ENCODE measurements around the gene FIBCD1.

The FIBCD1 gene

DNA sequence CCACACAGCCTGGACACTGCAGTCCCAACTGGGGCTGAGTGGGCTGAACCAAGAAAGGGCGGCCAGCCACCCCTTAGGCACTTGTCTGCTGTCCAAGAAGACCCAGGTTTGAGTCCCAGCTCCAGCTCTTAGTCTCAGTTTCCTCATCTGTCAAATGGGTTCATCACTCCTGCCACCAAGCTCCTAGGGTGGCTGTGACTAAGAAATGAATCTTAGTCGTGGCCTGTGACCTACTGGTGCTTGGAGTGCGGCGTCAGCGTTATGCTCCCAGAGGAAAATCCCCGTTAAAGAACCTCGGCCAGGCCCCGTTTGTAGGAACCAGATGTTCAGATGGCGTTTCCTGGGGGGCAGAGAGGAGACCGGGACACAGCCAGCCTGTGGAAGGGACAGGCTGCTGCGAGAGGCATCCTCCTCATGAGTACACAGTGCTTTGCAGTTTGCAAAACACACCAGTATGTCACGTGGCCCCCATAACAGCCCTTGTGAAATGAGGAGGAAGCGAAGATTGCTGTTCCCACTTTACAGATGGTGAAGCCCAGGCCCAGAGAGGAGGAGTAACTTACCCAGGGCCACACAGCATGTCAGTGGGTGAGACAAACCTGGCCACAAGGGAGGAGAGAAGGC is 3.3 kb downstream of the FIBCD1 start:
- H3K4me3 ChIP-seq (ENCODE audit: low read depth, low read length), result no peak overlapping the region
- TF ChIP-seq CTCF (IDR thresholded peaks at IDR 0.05; ENCODE audit: borderline replicate concordance, insufficient read depth, low read depth, low read length), result no peak

DNA sequence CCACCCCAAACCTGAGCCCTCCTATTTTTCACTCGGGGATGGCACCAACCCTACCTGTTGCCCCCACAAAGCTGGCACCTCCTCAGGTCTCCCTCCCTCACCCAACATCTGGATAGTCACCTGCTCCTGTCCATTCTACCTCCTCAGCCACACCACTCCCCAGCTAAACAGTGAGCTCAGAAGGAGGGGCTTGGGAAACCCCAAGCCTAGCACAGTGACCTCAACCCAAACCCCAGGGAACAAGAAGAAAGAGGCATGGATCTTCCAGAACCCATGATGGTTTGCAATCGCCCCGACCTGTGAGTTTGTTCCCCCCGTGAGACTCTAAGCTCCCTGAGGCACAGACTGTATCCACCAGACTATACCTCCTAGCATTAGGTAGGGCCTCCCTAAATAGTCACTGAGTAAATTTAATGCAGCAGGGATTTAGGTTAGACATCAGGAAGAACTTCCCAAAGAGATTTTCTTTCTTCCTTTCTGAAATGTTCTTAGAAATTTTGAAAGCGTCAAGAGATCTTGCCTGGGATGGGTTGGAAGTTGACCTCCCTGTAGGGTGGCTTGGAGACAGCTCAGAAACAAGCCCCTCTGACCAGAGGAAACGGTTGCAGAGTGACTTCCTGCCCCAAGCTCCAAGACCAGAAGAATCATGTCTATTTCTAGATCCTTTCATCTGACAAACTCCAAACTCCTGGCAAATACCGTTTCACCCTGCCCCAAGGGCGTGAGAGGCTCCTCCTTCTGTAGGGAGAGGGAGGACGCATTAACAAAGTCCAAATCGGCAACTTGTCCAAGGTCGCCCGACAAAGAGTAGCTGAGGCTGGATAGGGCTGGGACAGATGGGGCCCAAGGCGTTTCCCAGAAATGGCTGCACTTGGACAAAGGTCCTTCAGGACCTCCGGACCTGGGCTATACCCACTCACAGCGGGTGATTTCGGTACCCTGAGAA is 4.1 kb downstream of the FIBCD1 start:
- no peak for TF ChIP-seq CTCF (IDR thresholded peaks at IDR 0.05; ENCODE audit: borderline replicate concordance, insufficient read depth, low read depth, low read length)
- no peak overlapping the region for H3K4me3 ChIP-seq (ENCODE audit: low read depth, low read length)

DNA sequence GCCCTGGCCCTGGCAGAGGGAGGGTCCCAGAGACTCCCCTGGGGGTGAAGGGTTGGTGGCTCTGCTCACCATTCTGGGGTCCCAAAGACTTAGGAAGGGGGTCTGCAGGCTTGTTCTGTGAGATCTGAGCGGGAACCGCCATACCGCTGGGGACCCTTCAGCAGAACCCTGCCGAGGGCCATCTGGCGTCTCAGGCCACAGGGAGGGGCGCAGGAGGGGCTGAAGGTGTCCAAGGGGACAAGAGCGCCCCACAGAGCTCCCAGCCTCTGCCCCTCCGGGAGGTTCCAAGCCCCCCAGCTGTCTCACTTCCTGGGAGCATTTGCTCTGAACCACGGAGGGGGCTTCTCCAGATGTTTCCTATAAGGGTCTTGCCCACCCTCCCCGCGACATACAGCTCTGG is 4.8 kb downstream of the FIBCD1 start:
- no peak overlapping the region for H3K4me3 ChIP-seq (ENCODE audit: low read depth, low read length)
- no peak for TF ChIP-seq CTCF (IDR thresholded peaks at IDR 0.05; ENCODE audit: borderline replicate concordance, insufficient read depth, low read depth, low read length)

DNA sequence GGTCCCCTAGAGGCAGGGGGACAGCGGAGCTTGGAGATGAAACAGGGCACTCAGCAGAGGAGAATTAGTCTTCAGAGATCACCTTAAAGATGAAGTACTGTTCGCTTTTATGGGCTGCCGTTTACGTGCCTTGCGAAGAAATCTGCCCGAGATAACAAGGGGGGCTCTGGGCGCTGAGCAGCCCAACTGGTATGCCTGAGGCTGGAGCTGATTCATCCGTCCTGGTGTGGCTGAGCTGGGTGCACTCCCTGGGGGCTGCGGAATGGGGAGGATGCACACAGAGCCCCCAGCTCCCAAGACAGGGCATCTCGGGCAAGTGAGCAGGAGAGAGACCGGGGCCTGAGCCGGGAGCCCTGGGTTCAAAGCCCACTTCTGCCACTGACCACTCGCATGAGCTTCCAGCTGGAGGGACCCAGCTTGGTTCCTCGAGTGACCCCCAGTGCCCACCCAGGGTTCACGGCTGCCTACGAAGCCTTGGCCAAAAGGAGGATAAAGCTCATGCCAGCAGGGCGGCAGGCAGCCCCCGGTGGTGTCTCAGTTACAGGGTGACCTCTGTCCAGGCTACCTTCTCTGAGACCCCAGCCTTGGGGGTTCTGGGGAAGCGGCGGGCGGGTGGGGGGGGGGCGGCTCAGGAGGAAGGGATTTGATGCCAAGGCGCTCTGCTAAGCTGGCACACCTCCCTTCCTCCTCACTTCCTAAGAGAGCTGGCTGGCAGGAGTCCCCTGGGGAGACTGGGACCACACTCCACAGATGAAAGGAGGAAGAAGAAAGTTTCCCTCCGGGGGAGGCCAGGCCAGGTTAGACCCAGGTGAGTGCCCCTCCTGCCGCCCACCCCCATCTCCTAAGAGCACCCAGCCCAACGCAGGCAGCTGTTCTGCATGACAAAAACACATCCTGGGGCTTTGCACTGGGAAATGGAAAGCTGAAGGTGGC is 5.7 kb downstream of the FIBCD1 start:
- no peak overlapping the region for H3K4me3 ChIP-seq (ENCODE audit: low read depth, low read length)
- no peak for TF ChIP-seq CTCF (IDR thresholded peaks at IDR 0.05; ENCODE audit: borderline replicate concordance, insufficient read depth, low read depth, low read length)

DNA sequence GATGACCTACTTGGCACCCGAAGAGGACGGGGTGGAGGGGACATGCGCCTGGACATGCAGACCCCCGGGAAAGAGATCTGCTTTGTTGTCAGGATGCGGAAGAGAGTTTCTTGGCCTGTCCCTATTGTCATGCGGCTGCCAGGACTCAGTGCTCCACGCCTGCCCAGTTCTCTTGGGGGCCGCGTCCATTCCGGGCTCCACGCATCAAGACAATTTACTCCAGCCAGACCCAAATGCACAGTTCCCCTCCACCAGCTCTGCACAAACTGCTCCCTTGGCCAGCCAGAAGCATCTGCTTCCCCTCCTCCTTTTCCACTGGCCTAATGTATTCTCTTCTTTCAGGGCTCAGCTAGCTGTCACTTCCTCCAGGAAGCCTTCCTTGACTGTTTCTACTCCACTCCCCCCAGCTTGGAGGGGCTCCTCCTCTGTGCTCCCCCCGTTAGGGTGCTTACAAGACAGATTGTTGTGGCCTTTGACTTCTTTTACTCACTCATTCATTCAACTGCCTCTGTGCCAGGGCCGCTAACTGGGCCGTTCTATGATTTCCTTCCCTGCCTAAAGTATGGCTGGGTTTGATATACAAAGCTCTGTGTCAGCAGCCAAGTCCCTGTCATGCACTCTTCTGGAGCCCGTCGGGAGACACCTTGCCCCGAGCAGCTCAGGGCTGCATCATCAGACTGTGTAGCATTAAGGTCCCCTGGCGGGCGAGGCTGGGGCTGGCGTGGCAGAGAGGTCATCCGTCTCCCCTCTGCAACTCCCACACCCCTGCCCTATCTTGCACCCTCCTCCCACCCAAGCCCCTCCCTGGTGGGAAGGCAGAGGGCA is 6.6 kb downstream of the FIBCD1 start:
- H3K4me3 ChIP-seq (ENCODE audit: low read depth, low read length), result no peak overlapping the region
- TF ChIP-seq CTCF (IDR thresholded peaks at IDR 0.05; ENCODE audit: borderline replicate concordance, insufficient read depth, low read depth, low read length), result peak; percentile 56
